NCI-H146 treated with DMSO at 0.1 percent for 48 hours (cell line): Measurements from ENCODE around the gene PTH1R.

ENCODE experiments used
- DNase-seq: peaks from one replicate; lab custom pipeline; 2025; ENCODE audit not compliant: unreplicated experiment; lab: John Stamatoyannopoulos, UW

The PTH1R gene

GRCh38 chr3:46943237-46944187 lies 66.0 kb downstream of the PTH1R start:
- peak; percentile 61 for DNase-seq

- DNase-seq, result no peak
Observed at GRCh38 chr3:46944191-46944590, 66.7 kb downstream of the PTH1R start.

DNA sequence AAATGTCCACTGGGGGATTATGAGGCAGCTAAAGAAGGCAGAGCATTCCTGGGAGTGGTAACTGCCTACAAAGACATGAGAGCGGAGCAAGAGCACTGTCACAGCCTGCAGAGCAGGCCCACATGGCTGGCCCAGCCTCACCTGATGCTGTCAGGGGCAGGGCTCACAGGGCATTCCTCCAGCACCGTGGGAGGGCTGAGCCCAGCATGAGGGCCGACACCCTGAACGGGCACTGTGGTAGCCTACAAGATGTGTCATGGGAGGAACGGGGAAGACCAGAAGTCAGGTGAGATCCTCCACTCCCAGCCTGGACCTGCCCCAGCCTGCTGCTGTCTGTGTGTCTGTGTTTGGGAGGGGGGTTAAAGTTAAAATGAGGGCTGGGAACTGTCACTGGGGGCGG lies 68.9 kb downstream of the PTH1R start:
- DNase-seq, result no peak

GRCh38 chr3:46946856-46947545 lies 69.5 kb downstream of the PTH1R start:
- no peak for DNase-seq

- no peak for DNase-seq
Observed at GRCh38 chr3:46947546-46947901, 70.0 kb downstream of the PTH1R start.

GRCh38 chr3:46947981-46948791 lies 70.7 kb downstream of the PTH1R start:
- no peak for DNase-seq

DNA sequence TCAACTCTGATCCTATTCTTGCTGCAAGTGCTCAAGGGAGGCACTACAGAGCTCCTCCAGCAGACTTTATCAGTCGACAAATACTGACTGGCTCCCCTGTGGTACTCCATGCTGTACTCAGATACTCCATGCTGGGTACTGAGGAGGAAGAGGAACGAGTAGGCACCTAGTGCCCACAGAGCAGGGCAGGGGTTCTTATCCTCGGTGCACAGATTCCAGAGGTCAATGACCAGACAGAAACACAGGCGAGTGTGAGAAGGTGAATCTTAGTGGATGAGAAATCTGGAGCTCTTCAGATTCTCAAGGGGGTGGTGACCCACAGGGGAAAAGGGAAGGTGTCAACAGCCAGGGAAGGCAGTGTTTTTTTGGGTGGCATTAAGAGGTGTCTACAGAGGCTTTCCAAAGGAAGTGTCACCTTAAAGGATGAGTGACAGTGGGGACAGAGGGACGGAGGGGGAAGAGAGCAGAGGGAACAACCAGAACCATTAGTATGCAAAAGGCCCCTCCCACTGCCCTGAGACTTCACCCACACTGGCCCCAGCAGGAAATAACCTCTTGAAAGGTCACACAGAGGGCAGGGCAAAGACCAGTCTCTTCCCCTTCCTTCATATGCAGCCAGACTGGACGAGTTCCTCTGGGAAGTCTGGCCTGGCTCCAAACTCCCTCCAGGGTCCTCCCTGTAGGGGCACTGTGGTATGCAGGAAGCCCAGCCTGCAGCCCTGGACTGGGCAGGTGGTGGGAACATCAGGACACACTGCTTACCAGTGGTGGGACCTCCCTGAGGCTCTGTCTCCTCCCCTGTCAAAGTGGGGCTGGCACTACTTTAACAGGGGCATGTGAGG lies 71.5 kb downstream of the PTH1R start:
- no peak for DNase-seq

GRCh38 chr3:46950177-46950576 lies 72.7 kb downstream of the PTH1R start:
- DNase-seq, result no peak

DNA sequence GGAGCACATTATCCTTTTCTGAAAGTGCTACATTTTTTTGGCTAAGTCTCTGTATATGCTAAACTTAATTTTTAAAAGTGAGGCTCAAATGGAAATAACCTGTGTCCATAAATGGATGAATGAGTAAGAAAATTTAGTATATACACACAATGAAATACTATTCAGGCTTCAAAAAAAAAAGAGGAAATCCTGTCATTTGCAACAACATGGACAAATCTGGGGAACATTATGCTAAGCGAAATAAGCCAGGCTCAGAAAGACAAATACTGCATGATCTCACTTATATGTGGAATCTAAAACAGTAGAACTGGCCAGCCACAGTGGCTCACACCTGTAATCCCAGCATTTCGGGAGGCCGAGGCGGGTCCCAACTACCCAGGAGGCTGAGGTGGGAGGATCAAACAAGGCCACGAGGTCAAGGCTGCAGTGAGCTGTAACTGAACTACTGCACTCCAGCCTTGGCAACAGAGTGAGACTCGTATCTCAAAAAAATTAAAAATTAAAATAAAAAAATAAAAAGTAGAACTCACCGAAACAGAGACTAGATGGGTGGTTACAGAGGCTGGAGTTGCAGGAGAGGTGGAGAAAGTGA lies 73.2 kb downstream of the PTH1R start:
- no peak for DNase-seq

DNA sequence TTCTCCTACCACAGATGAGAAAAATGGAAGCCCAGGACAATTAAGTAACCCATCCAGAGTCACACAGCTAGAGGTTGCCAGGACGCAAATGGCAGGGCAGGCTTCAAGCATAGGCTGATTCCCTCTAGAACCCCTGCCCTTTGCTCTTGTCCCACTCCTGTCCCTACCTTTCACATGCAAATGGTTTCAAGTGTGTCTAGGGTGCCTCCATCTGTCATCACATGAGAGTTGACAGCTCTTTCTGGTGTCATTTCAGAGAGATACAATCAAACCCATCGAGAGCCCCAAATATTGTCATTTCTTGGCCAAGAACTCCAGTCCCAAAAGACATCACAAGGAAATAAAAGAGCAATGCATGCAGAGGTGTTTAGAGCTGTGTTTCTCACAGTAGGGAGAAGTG lies 75.3 kb downstream of the PTH1R start:
- DNase-seq, result no peak
